Esophagus muscularis mucosa (tissue), 3 donors: ENCODE measurements around the gene CCDC187.

Source experiments
- POLR2AphosphoS5 ChIP-seq, 2 donors: sonication (generic); formaldehyde crosslinking; IDR thresholded peaks; one replicate each; pipeline ENCODE4 v1.6.1; 2017; ENCODE audit warnings: antibody characterized with exemption in 2 of 2
- TF ChIP-seq, protein P1 (sequence below), 3 experiments: fragments of 200-600 bp in 2 of 3; fragments of 450-650 bp in 1 of 3; sonication (generic) in 2 of 3; IDR thresholded peaks; one replicate each; pipeline ENCODE4 v1.5.1; 2017 to 2019; ENCODE audit warnings: antibody characterized with exemption in 3 of 3, mild to moderate bottlenecking in 2 of 3, moderate library complexity in 1 of 3

DNA sequence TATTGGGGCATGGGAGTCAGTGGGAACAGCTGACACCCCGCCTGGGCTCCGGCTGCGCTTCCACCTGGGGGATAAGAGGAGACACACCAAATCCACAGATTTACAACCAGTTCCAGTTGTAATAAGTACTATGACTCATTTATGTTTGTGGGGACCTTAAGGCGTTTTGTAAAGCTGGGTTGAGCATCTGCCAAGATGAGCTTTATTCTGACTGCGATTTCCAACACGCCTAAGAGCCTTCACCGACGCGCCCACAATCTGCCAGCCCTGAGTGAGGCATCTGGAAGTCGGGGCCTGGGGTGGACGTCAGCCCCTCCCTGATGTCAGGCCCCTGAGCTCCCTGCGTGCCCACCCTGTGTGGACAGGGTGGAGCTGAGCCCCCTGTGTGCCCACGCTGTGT lies 84.6 kb downstream of the CCDC187 start:
- no peak for TF ChIP-seq POLR2AphosphoS5 (IDR thresholded peaks at IDR 0.05)
- TF ChIP-seq, protein P1, sequence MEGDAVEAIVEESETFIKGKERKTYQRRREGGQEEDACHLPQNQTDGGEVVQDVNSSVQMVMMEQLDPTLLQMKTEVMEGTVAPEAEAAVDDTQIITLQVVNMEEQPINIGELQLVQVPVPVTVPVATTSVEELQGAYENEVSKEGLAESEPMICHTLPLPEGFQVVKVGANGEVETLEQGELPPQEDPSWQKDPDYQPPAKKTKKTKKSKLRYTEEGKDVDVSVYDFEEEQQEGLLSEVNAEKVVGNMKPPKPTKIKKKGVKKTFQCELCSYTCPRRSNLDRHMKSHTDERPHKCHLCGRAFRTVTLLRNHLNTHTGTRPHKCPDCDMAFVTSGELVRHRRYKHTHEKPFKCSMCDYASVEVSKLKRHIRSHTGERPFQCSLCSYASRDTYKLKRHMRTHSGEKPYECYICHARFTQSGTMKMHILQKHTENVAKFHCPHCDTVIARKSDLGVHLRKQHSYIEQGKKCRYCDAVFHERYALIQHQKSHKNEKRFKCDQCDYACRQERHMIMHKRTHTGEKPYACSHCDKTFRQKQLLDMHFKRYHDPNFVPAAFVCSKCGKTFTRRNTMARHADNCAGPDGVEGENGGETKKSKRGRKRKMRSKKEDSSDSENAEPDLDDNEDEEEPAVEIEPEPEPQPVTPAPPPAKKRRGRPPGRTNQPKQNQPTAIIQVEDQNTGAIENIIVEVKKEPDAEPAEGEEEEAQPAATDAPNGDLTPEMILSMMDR (IDR thresholded peaks at IDR 0.05): no peak
